C4-2B (cell line): Measurements from ENCODE around the gene RALGAPB.

Experiments used
- H3K27ac ChIP-seq: fragments of 450-650 bp; 2 replicates; pipeline ENCODE4 v1.5.1; 2017
- ZFX ChIP-seq: fragments of 450-650 bp; IDR thresholded peaks from 2 replicates; pipeline ENCODE4 v1.6.1; 2017
- TF ChIP-seq, protein P1 (sequence below): fragments of 450-650 bp; conservative IDR thresholded peaks from 2 replicates; pipeline ENCODE4 v1.5.1; 2017; ENCODE audit warnings: mild to moderate bottlenecking

RALGAPB gene

DNA sequence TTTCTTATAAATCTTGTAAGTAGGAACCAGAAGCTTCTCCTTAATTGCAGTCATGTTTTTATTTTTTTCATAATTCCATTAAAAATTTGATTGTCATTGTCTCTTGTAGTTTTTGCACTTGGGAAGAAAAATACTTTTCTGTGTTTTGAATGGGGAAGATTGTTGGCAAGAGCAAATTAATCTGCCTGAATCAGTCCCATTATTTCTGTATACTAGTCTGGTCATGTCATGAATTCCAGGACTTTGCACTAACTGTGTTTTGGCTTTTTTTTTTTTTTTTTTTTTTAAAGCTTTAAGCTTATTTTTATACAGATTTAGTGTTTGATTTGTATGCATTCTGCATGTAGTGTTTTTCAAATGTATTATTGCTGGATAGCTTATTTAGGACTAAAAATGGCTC lies 47.6 kb downstream of the RALGAPB start:
- TF ChIP-seq ZFX, result no peak
- TF ChIP-seq, protein P1, sequence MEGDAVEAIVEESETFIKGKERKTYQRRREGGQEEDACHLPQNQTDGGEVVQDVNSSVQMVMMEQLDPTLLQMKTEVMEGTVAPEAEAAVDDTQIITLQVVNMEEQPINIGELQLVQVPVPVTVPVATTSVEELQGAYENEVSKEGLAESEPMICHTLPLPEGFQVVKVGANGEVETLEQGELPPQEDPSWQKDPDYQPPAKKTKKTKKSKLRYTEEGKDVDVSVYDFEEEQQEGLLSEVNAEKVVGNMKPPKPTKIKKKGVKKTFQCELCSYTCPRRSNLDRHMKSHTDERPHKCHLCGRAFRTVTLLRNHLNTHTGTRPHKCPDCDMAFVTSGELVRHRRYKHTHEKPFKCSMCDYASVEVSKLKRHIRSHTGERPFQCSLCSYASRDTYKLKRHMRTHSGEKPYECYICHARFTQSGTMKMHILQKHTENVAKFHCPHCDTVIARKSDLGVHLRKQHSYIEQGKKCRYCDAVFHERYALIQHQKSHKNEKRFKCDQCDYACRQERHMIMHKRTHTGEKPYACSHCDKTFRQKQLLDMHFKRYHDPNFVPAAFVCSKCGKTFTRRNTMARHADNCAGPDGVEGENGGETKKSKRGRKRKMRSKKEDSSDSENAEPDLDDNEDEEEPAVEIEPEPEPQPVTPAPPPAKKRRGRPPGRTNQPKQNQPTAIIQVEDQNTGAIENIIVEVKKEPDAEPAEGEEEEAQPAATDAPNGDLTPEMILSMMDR, result no peak
- no peak overlapping the region for H3K27ac ChIP-seq

GRCh38 chr20:38523697-38524096 lies 51.1 kb downstream of the RALGAPB start:
- TF ChIP-seq, protein P1, result no peak
- no peak for TF ChIP-seq ZFX
- H3K27ac ChIP-seq, result no peak overlapping the region

GRCh38 chr20:38528167-38528566 lies 55.5 kb downstream of the RALGAPB start:
- H3K27ac ChIP-seq, result no peak overlapping the region
- TF ChIP-seq, protein P1, result no peak
- TF ChIP-seq ZFX, result no peak

GRCh38 chr20:38531021-38531420 lies 58.4 kb downstream of the RALGAPB start:
- TF ChIP-seq ZFX, result no peak
- TF ChIP-seq, protein P1, result no peak
- H3K27ac ChIP-seq, result no peak overlapping the region

GRCh38 chr20:38534756-38535155 lies 62.1 kb downstream of the RALGAPB start:
- no peak overlapping the region for H3K27ac ChIP-seq
- TF ChIP-seq, protein P1, result no peak
- no peak for TF ChIP-seq ZFX

- no peak overlapping the region for H3K27ac ChIP-seq
- no peak for TF ChIP-seq ZFX
- TF ChIP-seq, protein P1, result no peak
Measured at GRCh38 chr20:38536310-38536709, 63.7 kb downstream of the RALGAPB start.

- no peak overlapping the region for H3K27ac ChIP-seq
- no peak for TF ChIP-seq ZFX
- TF ChIP-seq, protein P1, result no peak
Measured at GRCh38 chr20:38537176-38537575, 64.5 kb downstream of the RALGAPB start.
